ENCODE results near the gene CCNY.

Gene CCNY

DNA sequence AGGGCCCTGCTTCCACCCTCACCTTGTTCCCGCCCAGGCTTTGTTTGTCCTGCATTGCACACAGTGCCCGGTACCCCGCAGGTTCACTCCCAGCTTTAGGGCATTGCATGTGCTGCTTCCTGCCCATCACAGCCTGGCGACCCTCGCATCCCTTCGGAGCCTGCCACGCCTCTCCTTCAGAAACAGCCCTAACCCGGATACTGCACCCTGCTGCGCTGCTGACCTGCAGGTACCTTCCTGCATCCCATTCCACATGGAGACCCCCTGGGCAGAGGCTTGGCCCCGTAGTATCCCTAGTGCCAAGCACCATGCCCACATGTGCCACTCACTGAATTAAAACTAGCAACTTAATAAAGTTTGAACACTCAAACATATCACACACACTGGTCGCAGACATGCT is 249.0 kb downstream of the CCNY start:
- Histone ChIP-seq H3K27ac (no peak overlapping the region), H3K4me3 (no peak overlapping the region)

DNA sequence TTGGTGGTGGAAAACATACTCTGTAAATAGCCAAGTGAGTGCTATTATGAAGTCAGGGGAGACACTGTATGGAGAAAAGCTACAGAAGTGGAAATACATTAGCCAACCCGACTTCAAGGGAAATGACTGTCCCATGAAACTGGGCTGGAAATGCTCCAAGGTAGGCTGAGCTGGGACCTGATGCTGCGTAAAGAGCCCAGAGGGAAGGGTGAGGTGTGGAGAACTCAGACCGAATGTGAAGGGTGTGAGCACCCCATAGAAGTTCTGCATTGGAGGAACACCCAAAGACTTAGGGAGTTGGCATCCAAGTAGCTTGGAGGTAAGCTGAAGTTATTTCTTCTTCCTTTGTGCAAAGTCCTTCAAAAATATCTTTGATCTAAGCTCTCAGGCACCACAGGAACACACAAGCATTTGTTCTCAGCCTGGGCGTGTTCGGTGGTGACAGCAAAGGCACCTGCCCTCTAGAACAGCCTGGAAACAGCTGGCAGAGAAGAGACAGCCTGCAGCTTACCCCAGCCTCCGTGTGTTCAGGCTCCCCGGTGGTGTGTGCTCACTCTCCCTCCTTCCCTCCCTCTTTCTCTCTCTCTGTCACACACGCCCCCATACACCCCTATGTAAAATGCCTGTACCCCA is 249.7 kb downstream of the CCNY start:
- Histone ChIP-seq H3K27ac (no peak overlapping the region), H3K4me3 (no peak overlapping the region)

DNA sequence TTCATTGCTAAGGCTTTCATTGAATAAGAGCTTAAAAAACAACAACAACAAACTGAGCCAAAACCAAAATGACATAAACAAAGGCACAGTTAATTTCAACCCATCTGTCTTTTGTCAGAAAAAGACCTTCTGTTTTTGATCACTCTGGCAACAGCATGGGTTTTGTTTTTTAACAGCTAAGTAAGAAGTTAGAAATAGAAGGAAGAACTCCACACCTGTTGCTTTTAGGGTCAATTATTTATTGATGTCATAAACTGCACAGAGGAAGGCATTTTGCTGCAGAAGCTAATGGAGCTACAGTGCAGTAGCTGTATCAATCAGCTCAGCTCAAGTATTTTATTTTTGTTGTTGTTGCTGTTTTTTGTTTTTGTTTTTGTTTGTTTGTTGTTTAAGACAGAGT is 252.5 kb downstream of the CCNY start:
- Histone ChIP-seq H3K27ac (no peak overlapping the region), H3K4me3 (no peak overlapping the region)

DNA sequence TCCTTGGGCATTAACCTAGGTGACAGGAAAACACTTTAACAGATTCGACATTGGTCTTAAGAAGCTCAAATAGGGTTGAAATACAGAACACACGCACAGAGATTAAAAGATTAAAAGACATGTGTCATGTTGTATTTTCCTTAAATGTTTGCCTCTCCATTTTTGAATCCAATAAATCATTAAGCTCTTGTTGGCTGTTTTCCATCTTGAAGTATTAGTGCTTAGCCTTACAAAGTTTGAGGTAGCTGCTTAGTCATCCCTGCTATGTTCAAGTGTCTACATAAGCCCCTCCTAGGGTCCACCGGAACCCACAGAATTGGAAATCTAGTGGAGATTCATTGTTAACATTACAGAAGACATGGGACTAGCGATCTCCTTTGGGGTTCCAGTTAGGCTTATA is 256.1 kb downstream of the CCNY start:
- no peak overlapping the region for H3K27ac ChIP-seq

DNA sequence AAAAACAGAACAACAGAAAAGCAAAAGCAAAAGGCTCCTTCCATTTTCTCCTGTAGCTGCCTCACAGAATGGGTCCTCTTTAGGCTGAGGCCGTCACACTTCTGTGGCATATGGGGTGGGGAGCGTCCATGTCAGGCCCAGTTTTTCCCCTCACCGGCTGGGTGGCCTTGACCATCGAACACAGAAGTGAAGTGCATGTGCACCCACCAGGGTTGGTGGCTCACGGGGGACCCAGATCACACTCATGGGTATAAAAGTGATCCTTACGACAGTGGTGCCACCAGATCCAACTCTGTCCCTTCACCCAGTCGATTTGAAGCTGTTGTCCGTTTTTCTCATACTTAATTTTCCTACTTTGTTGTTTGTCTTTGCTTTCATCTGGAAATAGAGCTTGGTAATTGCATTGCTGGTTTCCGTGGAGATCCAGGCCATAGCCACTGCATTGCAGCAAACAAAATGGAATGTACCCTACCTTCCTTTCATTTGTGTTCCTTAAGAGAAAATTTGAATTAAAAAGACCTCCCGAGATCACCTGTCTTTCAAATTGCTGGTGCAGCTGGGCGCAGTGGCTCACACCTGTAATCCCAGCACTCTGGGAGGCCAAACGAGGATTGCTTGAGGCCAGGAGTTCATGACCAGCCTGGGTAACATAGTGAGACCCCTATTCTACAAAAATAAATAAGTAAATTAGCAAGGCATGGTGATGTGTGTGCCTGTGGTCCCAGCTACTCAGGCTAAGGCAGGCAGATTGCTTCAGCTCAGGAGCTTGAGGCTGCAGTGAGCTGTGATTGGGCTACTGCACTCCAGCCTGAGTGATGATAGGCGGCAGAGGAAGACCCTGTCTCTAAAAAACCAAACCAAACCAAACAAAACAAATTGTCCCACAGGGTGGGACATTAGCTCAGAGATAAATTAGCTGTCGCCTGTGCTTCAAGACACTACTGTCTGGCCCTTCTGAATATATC is 258.1 kb downstream of the CCNY start:
- no peak overlapping the region for H3K4me3 ChIP-seq
- no peak overlapping the region for H3K27ac ChIP-seq

More for the DNA sequence above, 256.1 kb downstream of the CCNY start:
- H3K4me3 ChIP-seq = no peak overlapping the region

DNA sequence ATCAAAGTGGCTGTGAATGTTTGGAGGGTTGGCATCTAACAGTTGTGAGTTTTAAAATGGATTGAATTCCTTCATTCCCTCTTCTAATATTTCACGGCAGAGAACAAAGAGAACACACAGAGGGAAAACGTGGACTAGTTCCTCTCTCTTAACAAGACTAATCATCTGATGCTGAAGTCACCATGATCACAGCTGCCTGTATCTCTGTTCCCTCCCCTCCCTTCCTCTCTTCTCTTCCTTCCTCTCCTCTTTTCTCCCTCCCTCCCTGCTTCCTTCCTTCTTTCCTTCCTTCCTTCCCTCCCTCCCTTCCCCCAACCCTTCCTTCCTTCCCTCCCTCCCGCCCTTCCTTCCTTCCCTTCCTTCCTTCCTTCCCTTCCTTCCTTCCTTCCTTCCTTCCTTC is 258.8 kb downstream of the CCNY start:
- H3K4me3 ChIP-seq = no peak overlapping the region
- no peak overlapping the region for H3K27ac ChIP-seq

DNA sequence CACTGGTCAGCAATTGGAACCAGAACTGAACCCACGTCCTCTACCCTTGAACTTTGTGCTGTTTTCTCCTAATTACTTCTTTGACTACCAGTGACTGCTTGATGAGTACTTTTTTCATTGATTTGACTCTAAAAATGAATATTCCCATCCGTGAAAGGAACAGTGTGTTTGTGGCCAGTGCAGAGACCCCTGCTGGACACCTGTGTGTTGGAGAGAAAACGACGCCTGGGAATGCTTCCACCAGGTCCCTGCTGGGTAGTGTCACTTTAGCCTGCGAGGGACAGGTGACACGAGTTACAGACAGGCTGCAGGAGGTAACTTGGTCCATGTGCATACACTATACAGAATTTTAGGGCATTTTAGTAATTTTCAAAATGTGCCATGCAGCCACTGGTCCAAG is 262.1 kb downstream of the CCNY start:
- Histone ChIP-seq H3K4me3 (no peak overlapping the region), H3K27ac (no peak overlapping the region)

DNA sequence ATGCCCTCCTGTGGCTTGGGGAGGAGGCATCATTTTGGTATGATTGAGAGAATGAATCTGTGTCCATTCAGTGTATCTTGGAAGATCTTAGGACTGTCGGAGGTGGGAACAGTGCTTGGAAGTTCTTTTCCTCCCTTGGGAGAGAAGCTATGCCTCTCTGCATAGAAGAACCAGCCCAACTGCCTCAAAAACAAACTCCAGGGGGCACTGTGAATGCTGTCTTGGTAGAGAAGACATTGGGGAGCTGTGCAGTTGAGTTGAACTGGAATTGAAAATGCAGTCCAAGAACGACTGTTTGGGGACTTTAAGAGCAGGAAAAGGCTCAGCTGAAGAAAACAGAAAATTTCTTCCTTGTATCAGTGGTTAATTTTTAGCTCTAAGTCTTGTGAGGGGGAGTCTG is 263.9 kb downstream of the CCNY start:
- Histone ChIP-seq H3K27ac (no peak overlapping the region), H3K4me3 (no peak overlapping the region)

DNA sequence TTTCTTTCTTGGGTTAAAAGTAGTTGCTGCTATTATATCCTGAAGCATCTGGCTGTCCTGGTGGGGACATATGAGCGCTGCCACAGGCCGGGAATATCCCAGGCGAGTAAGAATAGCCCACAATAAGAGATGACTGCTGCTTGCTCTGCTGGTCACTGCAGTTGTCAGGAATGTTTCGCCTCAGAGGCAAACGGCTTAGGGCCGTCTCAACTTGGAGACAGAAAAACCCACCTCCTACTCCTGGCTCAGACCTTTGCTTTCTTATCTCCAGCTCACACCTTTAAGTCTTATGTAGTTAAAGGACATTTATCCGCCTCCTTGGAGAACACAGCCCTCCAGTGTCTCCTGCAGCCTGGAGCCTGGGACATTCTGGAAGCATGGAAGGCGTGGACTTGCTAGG is 268.9 kb downstream of the CCNY start, which contains the start of gene GJD4:
TSS of gene GJD4 (plus strand) at position 151 of the 400 bp plus-strand sequence. CDS start at position 378, 227 bp downstream.
- H3K4me3 ChIP-seq = no peak within 1 kb of the TSS
- H3K27ac ChIP-seq = no peak within 1 kb of the TSS

DNA sequence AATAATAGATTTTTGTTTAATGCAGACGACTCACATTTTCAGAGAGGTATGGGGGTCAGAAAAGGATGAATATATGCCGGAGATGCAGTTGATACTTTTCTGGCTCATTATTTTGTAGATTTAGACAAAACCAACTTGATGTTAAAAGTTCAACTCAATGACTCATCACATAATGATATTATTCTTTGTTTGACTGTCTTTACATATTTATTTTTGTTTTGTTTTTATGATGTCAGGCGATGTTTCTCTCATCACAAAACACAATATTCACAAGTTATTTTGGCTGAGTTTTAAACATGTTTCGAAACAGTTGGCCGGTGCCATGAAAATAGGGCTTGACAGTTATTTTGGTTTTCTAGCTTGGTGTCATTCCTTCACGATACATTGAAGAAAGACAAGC is 270.1 kb downstream of the CCNY start:
- no peak overlapping the region for H3K27ac ChIP-seq
- no peak overlapping the region for H3K4me3 ChIP-seq

DNA sequence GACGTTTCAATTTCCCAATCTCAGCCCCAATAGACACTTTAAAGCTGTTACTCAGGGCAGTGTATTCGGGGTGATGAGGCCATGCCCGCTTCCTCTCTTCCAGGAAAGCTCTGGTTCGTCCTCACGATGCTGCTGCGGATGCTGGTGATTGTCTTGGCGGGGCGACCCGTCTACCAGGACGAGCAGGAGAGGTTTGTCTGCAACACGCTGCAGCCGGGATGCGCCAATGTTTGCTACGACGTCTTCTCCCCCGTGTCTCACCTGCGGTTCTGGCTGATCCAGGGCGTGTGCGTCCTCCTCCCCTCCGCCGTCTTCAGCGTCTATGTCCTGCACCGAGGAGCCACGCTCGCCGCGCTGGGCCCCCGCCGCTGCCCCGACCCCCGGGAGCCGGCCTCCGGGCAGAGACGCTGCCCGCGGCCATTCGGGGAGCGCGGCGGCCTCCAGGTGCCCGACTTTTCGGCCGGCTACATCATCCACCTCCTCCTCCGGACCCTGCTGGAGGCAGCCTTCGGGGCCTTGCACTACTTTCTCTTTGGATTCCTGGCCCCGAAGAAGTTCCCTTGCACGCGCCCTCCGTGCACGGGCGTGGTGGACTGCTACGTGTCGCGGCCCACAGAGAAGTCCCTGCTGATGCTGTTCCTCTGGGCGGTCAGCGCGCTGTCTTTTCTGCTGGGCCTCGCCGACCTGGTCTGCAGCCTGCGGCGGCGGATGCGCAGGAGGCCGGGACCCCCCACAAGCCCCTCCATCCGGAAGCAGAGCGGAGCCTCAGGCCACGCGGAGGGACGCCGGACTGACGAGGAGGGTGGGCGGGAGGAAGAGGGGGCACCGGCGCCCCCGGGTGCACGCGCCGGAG is 271.4 kb downstream of the CCNY start:
- H3K4me3 ChIP-seq = peak overlapping the region; percentile 10 to 47 (median 29)
- peak overlapping the region in 1 of 21 experiments; percentile 8 for H3K27ac ChIP-seq

DNA sequence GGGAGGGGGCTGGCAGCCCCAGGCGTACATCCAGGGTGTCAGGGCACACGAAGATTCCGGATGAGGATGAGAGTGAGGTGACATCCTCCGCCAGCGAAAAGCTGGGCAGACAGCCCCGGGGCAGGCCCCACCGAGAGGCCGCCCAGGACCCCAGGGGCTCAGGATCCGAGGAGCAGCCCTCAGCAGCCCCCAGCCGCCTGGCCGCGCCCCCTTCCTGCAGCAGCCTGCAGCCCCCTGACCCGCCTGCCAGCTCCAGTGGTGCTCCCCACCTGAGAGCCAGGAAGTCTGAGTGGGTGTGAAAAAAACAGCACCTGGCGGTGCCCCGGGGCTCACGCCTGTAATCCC is 272.0 kb downstream of the CCNY start:
- Histone ChIP-seq H3K27ac (no peak overlapping the region), H3K4me3 (peak overlapping the region in 5 of 7 experiments; percentile 18 to 47 (median 36))

DNA sequence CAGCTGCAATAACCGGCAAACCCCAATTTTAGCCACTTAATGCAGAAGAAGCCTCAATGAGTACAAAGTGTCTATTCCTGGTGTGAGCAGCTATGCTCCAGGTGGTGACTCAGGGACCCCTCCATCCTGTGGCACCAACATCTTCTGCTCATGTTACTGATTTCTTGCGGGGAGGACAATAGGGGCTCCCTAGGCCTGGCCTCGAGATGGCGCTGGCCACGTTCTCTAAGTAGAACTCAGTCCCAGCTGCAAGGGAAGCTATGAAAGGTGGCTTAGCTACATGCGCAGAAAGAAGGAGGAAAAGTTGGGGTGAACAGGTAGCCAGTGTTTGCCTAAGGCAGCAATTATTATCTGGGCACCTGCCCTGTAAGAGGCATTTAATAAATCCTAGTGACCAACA is 275.4 kb downstream of the CCNY start:
- Histone ChIP-seq H3K4me3 (no peak overlapping the region), H3K27ac (no peak overlapping the region)

DNA sequence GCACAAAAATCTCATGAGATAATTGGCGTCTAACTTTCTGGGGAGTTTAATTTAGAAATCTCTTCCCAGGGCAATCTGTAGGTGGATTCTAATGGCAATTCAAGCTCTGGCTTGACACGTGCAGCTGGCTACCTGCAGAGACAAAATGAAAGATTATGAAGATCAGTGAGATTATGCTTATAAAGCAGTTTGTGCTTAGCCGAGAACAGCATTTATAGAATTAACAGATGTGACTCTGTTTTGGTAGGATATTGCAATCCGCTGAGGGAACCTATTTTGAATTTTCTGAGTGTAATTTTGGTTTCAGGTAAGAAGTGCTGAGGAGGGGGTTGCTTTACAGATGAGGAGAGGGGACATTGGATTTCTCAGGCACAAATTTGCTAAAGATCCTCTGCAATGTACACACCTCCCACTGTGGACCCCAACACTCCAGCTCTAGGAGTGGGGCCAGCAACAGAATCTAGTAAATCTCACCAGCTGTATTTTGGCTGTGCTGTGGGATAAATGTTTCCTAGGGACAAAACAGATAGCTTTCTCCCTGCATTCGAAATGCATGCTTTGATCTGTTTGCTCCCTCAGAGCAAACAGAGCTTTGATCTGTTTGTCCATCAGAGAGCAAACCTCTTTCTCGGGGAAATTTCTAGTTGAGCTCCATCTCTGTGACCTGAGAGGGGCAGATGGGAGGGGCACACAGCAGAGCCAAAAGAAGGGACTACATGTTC is 276.2 kb downstream of the CCNY start:
- no peak overlapping the region for H3K4me3 ChIP-seq
- no peak overlapping the region for H3K27ac ChIP-seq

DNA sequence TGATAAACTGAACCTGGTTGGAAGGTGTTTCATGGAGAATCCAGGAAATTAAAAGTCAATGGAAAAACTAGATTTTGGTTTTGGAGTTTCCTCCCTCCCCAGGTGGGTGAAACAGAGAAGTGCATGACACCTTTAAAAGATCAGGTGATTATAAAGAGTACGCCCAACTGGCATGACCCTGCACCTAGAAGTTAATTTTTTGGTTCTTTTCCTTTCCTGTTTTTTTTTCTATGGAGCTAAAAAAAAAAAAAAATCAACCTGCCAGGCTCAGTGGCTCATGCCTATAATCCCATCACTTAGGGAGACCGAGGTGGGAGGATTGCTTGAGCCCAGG is 276.8 kb downstream of the CCNY start:
- Histone ChIP-seq H3K27ac (no peak overlapping the region), H3K4me3 (no peak overlapping the region)

DNA sequence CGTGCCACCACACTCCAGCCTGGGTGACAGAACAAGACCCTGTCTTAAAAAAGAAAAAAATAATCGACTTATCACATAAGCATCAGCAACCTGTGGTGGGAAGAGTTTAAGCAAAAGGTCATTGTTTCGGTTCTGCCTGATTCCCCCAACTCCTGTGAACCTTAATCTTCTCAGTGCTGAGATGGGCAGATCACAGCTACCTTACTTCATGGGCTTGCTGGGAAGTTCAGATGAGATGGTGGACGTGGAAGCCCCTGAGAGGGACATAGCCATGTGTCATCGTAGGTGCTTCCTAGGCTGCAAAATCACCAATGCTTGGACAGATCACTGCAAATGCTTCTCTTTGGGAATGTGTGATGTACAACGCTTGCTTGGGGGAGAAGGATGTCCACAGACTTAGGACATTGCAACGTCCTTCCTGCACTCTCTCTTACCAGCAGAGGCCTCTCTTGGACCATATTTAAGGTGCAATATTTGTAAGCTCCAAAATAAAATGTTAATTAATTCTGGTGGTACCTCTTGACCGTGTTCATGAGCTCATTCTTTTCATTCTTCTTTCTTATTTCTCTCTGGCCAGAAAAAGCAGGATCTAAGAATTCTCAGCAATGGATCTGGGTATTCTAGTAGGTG is 277.4 kb downstream of the CCNY start:
- no peak overlapping the region for H3K27ac ChIP-seq
- no peak overlapping the region for H3K4me3 ChIP-seq

DNA sequence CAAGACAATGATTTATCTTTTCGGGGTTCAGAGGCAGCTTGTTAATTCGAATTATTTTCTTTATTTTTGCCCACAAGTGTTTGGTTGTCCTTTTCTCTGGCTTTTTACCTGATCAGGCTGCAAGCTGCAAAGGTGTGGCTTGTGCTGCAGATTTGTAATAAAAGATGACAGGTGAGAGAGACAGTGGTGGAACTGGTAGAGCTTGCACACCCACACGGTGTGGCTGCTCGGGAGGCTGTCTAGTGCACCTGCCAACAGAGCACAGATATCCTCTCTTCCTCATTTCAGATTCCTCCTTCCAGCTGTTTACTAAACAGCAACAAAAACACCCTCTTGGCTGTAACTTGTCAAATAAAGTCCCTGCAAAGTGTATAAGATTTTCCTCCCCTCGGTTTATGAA is 278.0 kb downstream of the CCNY start:
- no peak overlapping the region for H3K4me3 ChIP-seq
- H3K27ac ChIP-seq = no peak overlapping the region

Measured in skin epidermis (tissue), 12 donors.